CD14-positive monocyte (primary cell): ENCODE measurements around the gene CASP10. TPM values are rescaled to one million over a fixed set of nuclear protein-coding genes. Genes with fewer than 3 reads are reported as not detected.

Experiments
- DNase-seq, 3 donors: peaks; one replicate each; pipeline ENCODE4 v3.0.0-alpha.2; 2011 to 2022
- H2AFZ ChIP-seq: 2 replicates; pipeline ENCODE4 v1.6.0; 2012; ENCODE audit warnings: mild to moderate bottlenecking, low read depth, low read length, inconsistent platforms; ENCODE audit not compliant: insufficient read depth, poor library complexity, severe bottlenecking
- H3K27ac ChIP-seq, 2 donors: 1 replicate in 1 of 2; 2 replicates in 1 of 2; pipeline ENCODE4 v1.5.1; 2012 to 2013; ENCODE audit warnings: low read length in 2 of 2, control low read depth in 1 of 2, inconsistent platforms in 1 of 2, low read depth in 1 of 2, mild to moderate bottlenecking in 1 of 2
- H3K27me3 ChIP-seq, 2 donors: one replicate each; pipeline versions ENCODE4 v1.6.0 to v1.6.1; 2011 to 2013; ENCODE audit warnings: low read length in 2 of 2; ENCODE audit not compliant: control insufficient read depth in 2 of 2, insufficient read depth in 2 of 2
- H3K36me3 ChIP-seq, 2 donors: replicated peaks in 1 of 2; 1 replicate in 1 of 2; 2 replicates in 1 of 2; pipeline versions ENCODE4 v1.5.1 to v1.6.1; 2012 to 2013; ENCODE audit warnings: low read length in 2 of 2, control low read depth in 1 of 2, inconsistent platforms in 1 of 2, mild to moderate bottlenecking in 1 of 2; ENCODE audit not compliant: insufficient read depth in 2 of 2, control insufficient read depth in 1 of 2
- H3K4me1 ChIP-seq, 2 donors: 1 replicate in 1 of 2; 2 replicates in 1 of 2; pipeline versions ENCODE4 v1.5.1 to v1.6.1; 2012 to 2013; ENCODE audit warnings: low read length in 2 of 2, control low read depth in 1 of 2, inconsistent platforms in 1 of 2, mild to moderate bottlenecking in 1 of 2, moderate library complexity in 1 of 2; ENCODE audit not compliant: insufficient read depth in 2 of 2, control insufficient read depth in 1 of 2
- H3K4me2 ChIP-seq: replicated peaks from 2 replicates; pipeline ENCODE3; 2012; ENCODE audit warnings: low read length, moderate library complexity, mild to moderate bottlenecking; ENCODE audit not compliant: poor library complexity, severe bottlenecking; ENCODE audit errors: extremely low read depth
- H3K4me3 ChIP-seq, 3 experiments: fragments of 200-600 bp in 1 of 3; sonication (generic) in 1 of 3; replicated peaks in 1 of 3; 1 replicate in 2 of 3; 2 replicates in 1 of 3; pipeline ENCODE4 v1.5.1; 2011 to 2013; ENCODE audit warnings: low read length in 3 of 3, mild to moderate bottlenecking in 3 of 3, control low read depth in 2 of 3, low read depth in 2 of 3, inconsistent platforms in 1 of 3, moderate library complexity in 1 of 3
- H3K79me2 ChIP-seq: 2 replicates; pipeline ENCODE4 v1.6.0; 2012; ENCODE audit warnings: mild to moderate bottlenecking, control low read depth, inconsistent platforms, low read length, moderate library complexity; ENCODE audit not compliant: insufficient read depth
- H3K9ac ChIP-seq: 2 replicates; pipeline ENCODE4 v1.6.0; 2017; ENCODE audit warnings: low read length, mild to moderate bottlenecking; ENCODE audit not compliant: insufficient read depth, poor library complexity, severe bottlenecking
- H3K9me3 ChIP-seq, 2 donors: replicated peaks in 1 of 2; 1 replicate in 1 of 2; 2 replicates in 1 of 2; pipeline versions ENCODE4 v1.5.1 to v1.6.1; 2012 to 2013; ENCODE audit warnings: low read length in 2 of 2, control low read depth in 1 of 2; ENCODE audit not compliant: control insufficient read depth in 1 of 2, insufficient read depth in 1 of 2
- H4K20me1 ChIP-seq: 2 replicates; pipeline ENCODE4 v1.6.0; 2012; ENCODE audit warnings: mild to moderate bottlenecking, low read length, control low read depth, moderate library complexity; ENCODE audit not compliant: insufficient read depth
- H3K27ac Mint-ChIP-seq, 7 donors: one replicate each; pipeline ENCODE4 v1.8.0; 2020; ENCODE audit warnings: mild to moderate bottlenecking in 7 of 7, mixed read lengths in 7 of 7, moderate library complexity in 6 of 7, inconsistent platforms in 2 of 7
- H3K27me3 Mint-ChIP-seq, 3 donors: one replicate each; pipeline ENCODE4 v1.8.0; 2021 to 2022; ENCODE audit warnings: low read depth in 3 of 3, mild to moderate bottlenecking in 3 of 3, mixed read lengths in 3 of 3, moderate library complexity in 3 of 3, inconsistent platforms in 1 of 3
- H3K36me3 Mint-ChIP-seq, 2 donors: one replicate each; pipeline ENCODE4 v1.8.0; 2020; ENCODE audit warnings: mixed read lengths in 2 of 2, inconsistent platforms in 1 of 2, mild to moderate bottlenecking in 1 of 2
- H3K4me1 Mint-ChIP-seq: one replicate; pipeline ENCODE4 v1.8.0; 2020; ENCODE audit warnings: mild to moderate bottlenecking, mixed read lengths
- H3K4me3 Mint-ChIP-seq, 2 donors: one replicate each; pipeline ENCODE4 v1.8.0; 2020; ENCODE audit warnings: mild to moderate bottlenecking in 2 of 2, mixed read lengths in 2 of 2, moderate library complexity in 1 of 2
- H3K9me3 Mint-ChIP-seq, 7 donors: one replicate each; pipeline ENCODE4 v1.8.0; 2020 to 2022; ENCODE audit warnings: mixed read lengths in 7 of 7, mild to moderate bottlenecking in 6 of 7, moderate library complexity in 6 of 7, inconsistent platforms in 2 of 7
- WGBS: methylation state at CpG from one replicate; pipeline ENCODE4 v1.1.5; 2013; ENCODE audit warnings: missing lambda C conversion rate; ENCODE audit not compliant: insufficient coverage; 5-methylcytosine and 5-hydroxymethylcytosine counted together
- intact Hi-C, 2 donors: fragments of 100-400 bp; cut with micrococcal nuclease; formaldehyde crosslinking; loops; one replicate each; pipeline versions ENCODE4 v1.15.0 to v1.15.1; 2023
- polyA plus RNA-seq, 3 donors: library from polyadenylated mRNA; depleted of rRNA in 1 of 3; unstranded in 2 of 3; stranded (reverse) in 1 of 3; fragments of 300-500 nt in 2 of 3; fragments of >200 nt in 1 of 3; fragmentation: Illumina TruSeq in 2 of 3; gene quantifications; 1 replicate in 2 of 3; 2 replicates in 1 of 3; pipeline ENCODE4 v1.2.3, GENCODE V29; 2012 to 2021
- TF ChIP-seq, protein P1 (sequence below): fragments of 200-600 bp; IDR thresholded peaks from one replicate; pipeline ENCODE4 v1.8.0; 2022; ENCODE audit warnings: antibody characterized with exemption, mild to moderate bottlenecking

CASP10 gene
- polyA plus RNA-seq, 3 donors: 17.7 to 23.3 (median 18.9) TPM

DNA sequence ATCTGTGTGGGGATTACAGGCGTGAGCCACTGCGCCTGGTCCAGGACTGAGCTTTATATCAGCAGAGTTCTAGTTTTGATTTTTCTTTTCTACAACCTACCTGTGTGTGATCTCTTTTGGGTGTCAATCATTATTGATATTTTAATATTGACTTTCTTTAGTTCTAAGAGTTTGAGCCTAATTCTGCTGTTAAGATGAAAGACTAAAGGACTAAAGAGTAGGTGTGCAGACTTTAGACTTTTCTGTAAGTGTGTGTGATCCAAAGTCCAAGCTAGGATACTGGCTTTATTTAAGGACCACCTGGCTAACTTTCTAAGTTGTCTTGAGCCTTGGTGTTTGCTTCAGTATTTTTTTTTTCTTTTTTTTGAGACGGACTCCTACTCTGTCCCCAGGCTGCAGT lies 12.4 kb downstream of the CASP10 start:
- Histone ChIP-seq H3K4me1 (peaks cover 26 to 38% of the 10 kb centered on the region in 2 donors), H3K79me2 (peaks cover 54% of the 10 kb centered on the region), H3K9ac (no peak overlapping the region), H3K4me3 (no peak overlapping the region), H3K27me3 (no peaks in the 10 kb centered on the region), H3K4me2 (no peak overlapping the region), H3K27ac (peak overlapping the region in 1 of 2 donors; percentile 45), H3K9me3 (no peaks in the 10 kb centered on the region), H4K20me1 (peaks cover 57% of the 10 kb centered on the region), H3K36me3 (peaks cover 51 to 72% of the 10 kb centered on the region in 2 donors), H2AFZ (no peak overlapping the region)
- peaks cover 60 to 81% of the 10 kb centered on the region in 2 donors for H3K36me3 Mint-ChIP-seq
- TF ChIP-seq, protein P1, sequence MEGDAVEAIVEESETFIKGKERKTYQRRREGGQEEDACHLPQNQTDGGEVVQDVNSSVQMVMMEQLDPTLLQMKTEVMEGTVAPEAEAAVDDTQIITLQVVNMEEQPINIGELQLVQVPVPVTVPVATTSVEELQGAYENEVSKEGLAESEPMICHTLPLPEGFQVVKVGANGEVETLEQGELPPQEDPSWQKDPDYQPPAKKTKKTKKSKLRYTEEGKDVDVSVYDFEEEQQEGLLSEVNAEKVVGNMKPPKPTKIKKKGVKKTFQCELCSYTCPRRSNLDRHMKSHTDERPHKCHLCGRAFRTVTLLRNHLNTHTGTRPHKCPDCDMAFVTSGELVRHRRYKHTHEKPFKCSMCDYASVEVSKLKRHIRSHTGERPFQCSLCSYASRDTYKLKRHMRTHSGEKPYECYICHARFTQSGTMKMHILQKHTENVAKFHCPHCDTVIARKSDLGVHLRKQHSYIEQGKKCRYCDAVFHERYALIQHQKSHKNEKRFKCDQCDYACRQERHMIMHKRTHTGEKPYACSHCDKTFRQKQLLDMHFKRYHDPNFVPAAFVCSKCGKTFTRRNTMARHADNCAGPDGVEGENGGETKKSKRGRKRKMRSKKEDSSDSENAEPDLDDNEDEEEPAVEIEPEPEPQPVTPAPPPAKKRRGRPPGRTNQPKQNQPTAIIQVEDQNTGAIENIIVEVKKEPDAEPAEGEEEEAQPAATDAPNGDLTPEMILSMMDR: no peak
- no peaks in the 10 kb centered on the region for H3K9me3 Mint-ChIP-seq
- H3K4me3 Mint-ChIP-seq: no peak overlapping the region
- H3K27ac Mint-ChIP-seq: peak overlapping the region in 4 of 7 donors; percentile 42 to 82 (median 72)
- peaks cover 39% of the 10 kb centered on the region for H3K4me1 Mint-ChIP-seq
- no peak for DNase-seq
- intact Hi-C loops: no loop called here
- WGBS: 60% methylated on average over 1 of the region's 3 CpGs
- H3K27me3 Mint-ChIP-seq: no peaks in the 10 kb centered on the region

DNA sequence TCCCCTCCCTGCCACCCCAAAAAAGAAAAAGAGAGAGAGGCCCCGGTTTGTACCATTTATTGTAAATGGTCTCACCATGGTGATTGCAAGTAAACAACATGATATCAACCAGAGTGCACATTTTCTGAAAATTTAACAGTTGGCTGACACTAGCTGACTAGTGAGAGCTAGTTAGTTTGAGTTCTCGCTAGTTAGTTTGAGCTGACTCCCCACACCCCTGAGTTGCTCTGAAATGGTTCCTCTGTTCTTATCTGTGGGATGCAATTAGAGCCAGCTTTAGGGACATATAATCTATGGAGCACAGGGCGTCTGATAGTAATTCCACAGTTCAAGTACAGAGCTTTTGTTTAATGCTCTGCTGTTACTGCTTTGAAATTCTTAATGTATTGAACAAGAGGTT lies 13.1 kb downstream of the CASP10 start:
- H3K27me3 Mint-ChIP-seq: no peaks in the 10 kb centered on the region
- peaks cover 50% of the 10 kb centered on the region for H3K79me2 ChIP-seq
- no peaks in the 10 kb centered on the region for H3K9me3 Mint-ChIP-seq
- H3K4me3 ChIP-seq: no peak overlapping the region
- intact Hi-C loops: no loop called here
- no peak overlapping the region for H3K9ac ChIP-seq
- TF ChIP-seq, protein P1: no peak
- H3K4me2 ChIP-seq: no peak overlapping the region
- H2AFZ ChIP-seq: no peak overlapping the region
- DNase-seq: no peak
- peak overlapping the region in 1 of 7 donors; percentile 77 for H3K27ac Mint-ChIP-seq
- H3K4me1 ChIP-seq: peaks cover 25 to 36% of the 10 kb centered on the region in 2 donors
- peaks cover 59% of the 10 kb centered on the region for H4K20me1 ChIP-seq
- no peaks in the 10 kb centered on the region for H3K27me3 ChIP-seq
- no peak overlapping the region for H3K4me3 Mint-ChIP-seq
- peaks cover 54 to 75% of the 10 kb centered on the region in 2 donors for H3K36me3 ChIP-seq
- H3K27ac ChIP-seq: peak overlapping the region in 1 of 2 donors; percentile 15
- H3K9me3 ChIP-seq: no peaks in the 10 kb centered on the region
- H3K36me3 Mint-ChIP-seq: peaks cover 63 to 85% of the 10 kb centered on the region in 2 donors
- WGBS: 100% methylated on average over 1 of the region's 3 CpGs
- H3K4me1 Mint-ChIP-seq: peaks cover 38% of the 10 kb centered on the region
